ENCODE results near the gene CLP1. TPM values are rescaled to one million over a fixed set of nuclear protein-coding genes. Genes with fewer than 3 reads are reported as not detected.

Gene CLP1
- total and polyA plus RNA-seq, 7 experiments from 2014 or later = 10.1 to 18.5 (median 13.3) TPM

Small RNA genes lying within 50 kb of the gene (microRNA-seq; reads per million reads assigned to microRNA genes)
- 48.2 reads per million, percentile 44 among the genes with 10 or more reads in this experiment for gene MIR130A (ENCODE audit: borderline microRNAs expressed)

Other genes starting within 250 kb of the CLP1 start
- gene SLC43A3, start 230.6 kb upstream of the CLP1 start, total RNA-seq = 10 to 100 TPM; 10.5 to 67.9 (median 12.2) TPM
- gene SLC43A3, start 230.6 kb upstream of the CLP1 start, polyA plus RNA-seq = 10 to 100 TPM; 10.0 to 16.7 TPM
- under 1 TPM in 3 of 5 experiments, not detected in 2; 0.19 to 0.47 (median 0.27) TPM for gene RTN4RL2, start 197.2 kb upstream of the CLP1 start, total RNA-seq
- under 1 TPM; 0.08 to 0.44 TPM for gene RTN4RL2, start 197.2 kb upstream of the CLP1 start, polyA plus RNA-seq
- 10 to 100 TPM; 10.1 to 19.2 (median 16.3) TPM for gene SLC43A1, start 142.1 kb upstream of the CLP1 start, total RNA-seq
- 10 to 100 TPM; 12.7 to 15.4 TPM for gene SLC43A1, start 142.1 kb upstream of the CLP1 start, polyA plus RNA-seq
- 10 to 100 TPM; 23.7 to 52.8 (median 34.7) TPM for gene TIMM10, start 127.0 kb upstream of the CLP1 start, total RNA-seq
- gene TIMM10, start 127.0 kb upstream of the CLP1 start, polyA plus RNA-seq = 10 to 100 TPM; 76.5 to 79.4 TPM
- not detected for gene SMTNL1, start 120.2 kb upstream of the CLP1 start, total RNA-seq
- gene SMTNL1, start 120.2 kb upstream of the CLP1 start, polyA plus RNA-seq = under 1 TPM; 0.28 to 0.44 TPM
- 100 to 1,000 TPM in 1 of 5 experiments, 10 to 100 TPM in 4; 51.1 to 326 (median 64.2) TPM for gene UBE2L6, start 90.1 kb upstream of the CLP1 start, total RNA-seq
- gene UBE2L6, start 90.1 kb upstream of the CLP1 start, polyA plus RNA-seq = 100 to 1,000 TPM; 236 to 238 TPM
- 1 to 10 TPM in 1 of 5 experiments, under 1 TPM in 2, not detected in 2; 0.21 to 3.7 (median 0.97) TPM for gene SERPING1, start 60.1 kb upstream of the CLP1 start, total RNA-seq
- not detected for gene SERPING1, start 60.1 kb upstream of the CLP1 start, polyA plus RNA-seq
- 10 to 100 TPM in 2 of 5 experiments, 1 to 10 TPM in 2, under 1 TPM in 1; 0.70 to 13.4 (median 4.3) TPM for gene YPEL4, start 7.8 kb upstream of the CLP1 start, total RNA-seq
- gene YPEL4, start 7.8 kb upstream of the CLP1 start, polyA plus RNA-seq = under 1 TPM; 0.15 to 0.18 TPM
- 10 to 100 TPM; 51.4 to 82.2 (median 59.1) TPM for gene ZDHHC5, start 10.4 kb downstream of the CLP1 start, total RNA-seq
- 10 to 100 TPM; 26.9 to 44.5 TPM for gene ZDHHC5, start 10.4 kb downstream of the CLP1 start, polyA plus RNA-seq
- gene MED19, start 54.5 kb downstream of the CLP1 start, total RNA-seq = 10 to 100 TPM; 10.2 to 15.6 (median 12.4) TPM
- gene MED19, start 54.5 kb downstream of the CLP1 start, polyA plus RNA-seq = 10 to 100 TPM; 12.4 to 13.8 TPM
- 10 to 100 TPM; 43.0 to 67.3 (median 64.8) TPM for gene TMX2, start 54.8 kb downstream of the CLP1 start, total RNA-seq
- gene TMX2, start 54.8 kb downstream of the CLP1 start, polyA plus RNA-seq = 10 to 100 TPM; 79.0 to 91.2 TPM
- 100 to 1,000 TPM in 3 of 5 experiments, 10 to 100 TPM in 2; 93.6 to 193 (median 124) TPM for gene SELENOH, start 83.7 kb downstream of the CLP1 start, total RNA-seq
- gene SELENOH, start 83.7 kb downstream of the CLP1 start, polyA plus RNA-seq = 100 to 1,000 TPM; 339 to 382 TPM
- not detected for gene BTBD18, start 94.1 kb downstream of the CLP1 start, total RNA-seq
- gene BTBD18, start 94.1 kb downstream of the CLP1 start, polyA plus RNA-seq = under 1 TPM; 0.56 to 0.95 TPM
- 10 to 100 TPM in 4 of 5 experiments, 1 to 10 TPM in 1; 9.3 to 32.0 (median 13.7) TPM for gene CTNND1, start 104.0 kb downstream of the CLP1 start, total RNA-seq
- gene CTNND1, start 104.0 kb downstream of the CLP1 start, polyA plus RNA-seq = 1 to 10 TPM in 1 of 2 donors, under 1 TPM in 1; 0.80 to 2.0 TPM

All from naive thymus-derived CD4-positive, alpha-beta T cell (primary cell).